ENCODE measurements around the gene CTXND1.
A peak's percentile ranks its signal among the peaks of the same experiment; 100 is the strongest.

The CTXND1 gene

DNA sequence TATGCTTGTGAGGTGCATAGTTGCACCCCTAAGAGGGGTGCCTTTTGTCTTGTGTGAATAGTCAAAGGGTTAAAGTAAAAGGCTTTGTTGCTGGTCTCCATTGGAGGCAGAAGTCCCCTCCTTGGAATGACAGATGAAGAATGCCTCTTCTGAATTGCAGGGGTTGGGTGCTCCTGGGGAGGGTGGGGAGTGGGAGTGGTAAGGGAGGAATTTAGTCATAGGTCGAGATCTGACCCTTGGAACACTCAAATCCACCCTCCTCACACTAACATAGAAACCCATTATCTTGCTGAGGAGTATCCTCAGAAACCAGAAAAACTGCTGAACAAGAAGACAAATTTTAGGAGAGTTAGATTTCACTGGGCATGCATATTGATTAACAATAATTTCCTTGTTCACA is 4.7 kb downstream of the CTXND1 start:
- H3K36me3 Mint-ChIP-seq (ENCODE audit: insufficient read depth): no peaks in the 10 kb centered on the region
- ATAC-seq (replicated peaks): no peak
- no peaks in the 10 kb centered on the region for H3K9me3 Mint-ChIP-seq
- H3K4me3 Mint-ChIP-seq: no peak overlapping the region
- no peak overlapping the region for H3K27ac Mint-ChIP-seq
- DNase-seq: no peak
- peaks cover 0 to 5% of the 10 kb centered on the region in 2 donors for H3K4me1 Mint-ChIP-seq (ENCODE audit: low read depth in 2 of 2)
- peaks cover 84 to 96% of the 10 kb centered on the region in 2 donors for H3K27me3 Mint-ChIP-seq

GRCh38 chr15:80246425-80246894 is 5.6 kb downstream of the CTXND1 start:
- no peak overlapping the region for H3K27ac Mint-ChIP-seq
- H3K4me3 Mint-ChIP-seq: no peak overlapping the region
- ATAC-seq (replicated peaks): no peak

DNA sequence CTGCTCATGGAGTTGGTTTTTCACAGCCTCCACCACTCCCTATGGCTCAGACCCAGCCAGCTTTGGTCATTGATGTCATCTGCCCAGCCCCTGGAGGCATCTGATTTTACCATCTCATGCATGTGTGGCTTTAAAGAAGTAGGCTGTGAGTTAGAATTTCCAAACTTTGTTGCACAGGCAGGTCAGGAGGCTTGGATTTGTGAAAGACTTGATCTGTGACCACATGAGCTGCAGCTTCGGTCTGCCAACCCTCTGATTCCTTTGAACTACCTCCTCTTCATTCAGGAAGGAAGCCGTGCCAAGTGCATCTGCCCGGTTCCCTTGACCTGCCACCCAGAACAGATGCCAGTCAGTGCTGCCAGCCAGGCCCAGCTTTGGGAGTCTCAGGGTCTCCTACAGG is 9.2 kb downstream of the CTXND1 start:
- peaks cover 3% of the 10 kb centered on the region for H3K36me3 Mint-ChIP-seq (ENCODE audit: insufficient read depth)
- H3K9me3 Mint-ChIP-seq: no peaks in the 10 kb centered on the region
- no peak for DNase-seq
- H3K27me3 Mint-ChIP-seq: peaks cover 76 to 94% of the 10 kb centered on the region in 2 donors
- H3K27ac Mint-ChIP-seq: no peak overlapping the region
- no peak for ATAC-seq (replicated peaks)
- peaks cover 0 to 3% of the 10 kb centered on the region in 2 donors for H3K4me1 Mint-ChIP-seq (ENCODE audit: low read depth in 2 of 2)
- no peak overlapping the region for H3K4me3 Mint-ChIP-seq

More at GRCh38 chr15:80246425-80246894, 5.6 kb downstream of the CTXND1 start:
- Mint-ChIP-seq H3K36me3 (ENCODE audit: insufficient read depth) (no peaks in the 10 kb centered on the region), H3K27me3 (peaks cover 89 to 100% of the 10 kb centered on the region in 2 donors), H3K9me3 (no peaks in the 10 kb centered on the region), H3K4me1 (ENCODE audit: low read depth in 2 of 2) (peaks cover 3 to 5% of the 10 kb centered on the region in 2 donors)
- DNase-seq: no peak

DNA sequence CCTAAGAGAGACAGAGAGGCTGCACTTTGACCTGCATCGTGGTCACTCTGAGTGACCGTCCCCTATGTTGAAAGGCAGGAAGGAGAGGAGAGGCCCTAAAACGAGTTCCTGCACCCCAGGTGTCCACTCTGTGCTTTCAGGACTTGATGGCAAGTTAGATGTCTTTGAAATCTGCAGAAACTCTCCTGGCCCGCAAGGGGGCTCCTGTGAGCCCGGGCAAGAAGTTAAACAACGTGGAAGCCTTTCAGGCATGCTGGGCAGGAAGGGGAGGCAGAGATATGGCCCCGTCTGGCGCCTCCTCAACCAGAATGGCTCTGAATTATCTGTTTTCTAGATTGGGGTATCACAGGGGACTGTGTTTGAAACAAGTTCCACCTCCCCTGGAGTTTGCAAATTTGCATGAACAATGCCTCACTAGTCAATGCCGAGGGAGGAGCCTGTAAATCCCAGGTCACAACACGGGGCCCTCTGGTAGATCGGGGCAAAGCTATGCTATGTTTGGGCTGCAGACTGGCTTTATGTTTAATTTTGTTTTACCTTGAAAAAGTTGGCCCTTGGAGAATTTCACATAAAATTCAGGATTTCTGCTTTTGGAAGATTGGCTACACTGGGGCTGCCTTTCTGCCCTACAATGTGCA is 9.8 kb downstream of the CTXND1 start:
- H3K9me3 Mint-ChIP-seq: no peaks in the 10 kb centered on the region
- ATAC-seq (replicated peaks) (no peak), DNase-seq (no peak)
- H3K27ac Mint-ChIP-seq: no peak overlapping the region
- H3K4me3 Mint-ChIP-seq: no peak overlapping the region
- peaks cover 3% of the 10 kb centered on the region for H3K36me3 Mint-ChIP-seq (ENCODE audit: insufficient read depth)
- peaks cover 73 to 89% of the 10 kb centered on the region in 2 donors for H3K27me3 Mint-ChIP-seq
- peaks cover 0 to 3% of the 10 kb centered on the region in 2 donors for H3K4me1 Mint-ChIP-seq (ENCODE audit: low read depth in 2 of 2)

DNA sequence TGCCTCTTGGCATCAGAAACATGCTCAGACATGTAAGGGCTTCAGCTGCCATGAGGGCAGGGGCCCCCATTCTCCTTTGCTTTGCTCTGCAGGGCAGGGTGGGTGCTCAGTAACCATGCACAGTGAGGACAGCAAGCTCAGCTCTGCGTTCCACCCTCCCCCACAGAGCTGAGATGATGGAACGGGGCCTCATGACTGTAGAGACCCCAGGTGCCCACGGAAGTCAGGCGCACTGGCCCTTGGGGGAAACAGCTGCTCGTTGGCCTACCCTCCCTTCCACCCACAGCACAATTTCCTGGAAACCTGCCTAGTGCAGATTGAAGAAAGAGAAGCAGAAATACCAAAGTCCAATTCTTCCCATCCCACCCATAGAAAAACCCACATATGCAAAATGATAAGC is 10.5 kb downstream of the CTXND1 start:
- Mint-ChIP-seq H3K27me3 (peaks cover 66 to 82% of the 10 kb centered on the region in 2 donors), H3K4me1 (ENCODE audit: low read depth in 2 of 2) (peaks cover 0 to 3% of the 10 kb centered on the region in 2 donors), H3K36me3 (ENCODE audit: insufficient read depth) (peaks cover 3% of the 10 kb centered on the region), H3K27ac (no peak overlapping the region), H3K4me3 (no peak overlapping the region), H3K9me3 (no peaks in the 10 kb centered on the region)
- ATAC-seq (replicated peaks): no peak
- DNase-seq: no peak

GRCh38 chr15:80240276-80240675 is 11.7 kb downstream of the CTXND1 start:
- ATAC-seq (replicated peaks): no peak
- H3K27me3 Mint-ChIP-seq: peaks cover 66 to 78% of the 10 kb centered on the region in 2 donors
- no peak overlapping the region for H3K4me3 Mint-ChIP-seq
- peaks cover 3% of the 10 kb centered on the region for H3K36me3 Mint-ChIP-seq (ENCODE audit: insufficient read depth)
- no peak for DNase-seq
- peaks cover 0 to 3% of the 10 kb centered on the region in 2 donors for H3K4me1 Mint-ChIP-seq (ENCODE audit: low read depth in 2 of 2)
- H3K27ac Mint-ChIP-seq: no peak overlapping the region
- H3K9me3 Mint-ChIP-seq: no peaks in the 10 kb centered on the region

DNA sequence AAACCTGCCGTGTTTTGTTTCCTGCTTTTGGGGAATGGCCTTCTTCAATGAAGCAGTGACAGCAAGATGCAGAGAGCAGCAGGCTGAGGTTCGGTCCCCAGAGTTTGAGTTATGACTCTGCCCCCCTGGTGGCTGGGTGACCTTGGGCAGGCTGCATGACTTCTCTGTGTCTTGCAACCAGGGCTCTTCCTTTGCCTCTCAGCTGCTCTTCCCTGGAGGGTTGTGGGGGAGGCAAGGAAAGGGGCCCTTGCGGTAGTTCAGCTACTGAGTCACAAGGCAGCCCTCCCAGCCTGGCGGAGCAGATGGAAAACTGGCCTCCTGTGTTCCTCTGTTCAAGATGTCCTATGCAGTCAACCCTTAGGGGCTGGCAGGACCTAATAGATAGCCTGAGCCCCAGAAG is 17.1 kb downstream of the CTXND1 start:
- Mint-ChIP-seq H3K36me3 (ENCODE audit: insufficient read depth) (peaks cover 3% of the 10 kb centered on the region), H3K27me3 (peaks cover 63 to 77% of the 10 kb centered on the region in 2 donors), H3K4me3 (no peak overlapping the region), H3K4me1 (ENCODE audit: low read depth in 2 of 2) (no peaks in the 10 kb centered on the region), H3K27ac (no peak overlapping the region), H3K9me3 (no peaks in the 10 kb centered on the region)
- DNase-seq (peak; percentile 14 to 39 (median 16)), ATAC-seq (replicated peaks) (no peak)

DNA sequence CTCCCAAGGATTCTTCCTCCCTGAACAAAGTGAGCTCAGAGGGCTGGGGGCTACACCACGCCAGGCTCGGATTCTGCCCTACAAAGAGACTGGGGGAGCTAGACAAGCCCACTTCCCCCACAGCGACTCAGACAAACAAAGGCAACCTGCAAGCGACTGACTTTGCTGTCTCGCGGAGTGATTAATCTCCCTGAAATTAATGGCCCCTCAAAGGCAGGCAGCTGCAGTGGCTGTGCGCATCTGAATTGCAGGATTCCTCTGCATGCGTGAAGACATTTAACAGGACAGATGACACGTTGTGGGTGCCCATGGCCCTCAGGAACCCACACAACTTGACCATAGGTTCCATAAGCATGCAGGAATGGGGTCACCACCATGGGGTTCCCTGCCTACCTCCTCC is 18.4 kb downstream of the CTXND1 start:
- DNase-seq (no peak), ATAC-seq (replicated peaks) (no peak)
- peaks cover 64 to 75% of the 10 kb centered on the region in 2 donors for H3K27me3 Mint-ChIP-seq
- no peak overlapping the region for H3K27ac Mint-ChIP-seq
- peaks cover 2% of the 10 kb centered on the region for H3K36me3 Mint-ChIP-seq (ENCODE audit: insufficient read depth)
- no peak overlapping the region for H3K4me3 Mint-ChIP-seq
- H3K9me3 Mint-ChIP-seq: no peaks in the 10 kb centered on the region
- no peaks in the 10 kb centered on the region for H3K4me1 Mint-ChIP-seq (ENCODE audit: low read depth in 2 of 2)

GRCh38 chr15:80231371-80231770 is 20.6 kb downstream of the CTXND1 start:
- Mint-ChIP-seq H3K27me3 (peaks cover 80 to 95% of the 10 kb centered on the region in 2 donors), H3K4me1 (ENCODE audit: low read depth in 2 of 2) (no peaks in the 10 kb centered on the region), H3K4me3 (no peak overlapping the region), H3K9me3 (no peaks in the 10 kb centered on the region), H3K36me3 (ENCODE audit: insufficient read depth) (no peaks in the 10 kb centered on the region), H3K27ac (no peak overlapping the region)
- ATAC-seq (replicated peaks) (no peak), DNase-seq (no peak)

GRCh38 chr15:80228959-80229610 is 22.9 kb downstream of the CTXND1 start:
- no peak overlapping the region for H3K27ac Mint-ChIP-seq
- no peaks in the 10 kb centered on the region for H3K36me3 Mint-ChIP-seq (ENCODE audit: insufficient read depth)
- no peak overlapping the region for H3K4me3 Mint-ChIP-seq
- H3K4me1 Mint-ChIP-seq (ENCODE audit: low read depth in 2 of 2): no peaks in the 10 kb centered on the region
- ATAC-seq (replicated peaks) (no peak), DNase-seq (no peak)
- no peaks in the 10 kb centered on the region for H3K9me3 Mint-ChIP-seq
- H3K27me3 Mint-ChIP-seq: peaks cover 78 to 84% of the 10 kb centered on the region in 2 donors

- H3K27me3 Mint-ChIP-seq: peaks cover 22% of the 10 kb centered on the region in 2 donors
- no peak overlapping the region for H3K27ac Mint-ChIP-seq
- no peaks in the 10 kb centered on the region for H3K9me3 Mint-ChIP-seq
- no peaks in the 10 kb centered on the region for H3K4me1 Mint-ChIP-seq (ENCODE audit: low read depth in 2 of 2)
- ATAC-seq (replicated peaks) (no peak), DNase-seq (no peak)
- no peak overlapping the region for H3K4me3 Mint-ChIP-seq
- H3K36me3 Mint-ChIP-seq (ENCODE audit: insufficient read depth): no peaks in the 10 kb centered on the region
These were observed 32.1 kb downstream of the CTXND1 start for GRCh38 chr15:80219955-80220354.

- Mint-ChIP-seq H3K27me3 (peaks cover 19 to 20% of the 10 kb centered on the region in 2 donors), H3K4me3 (no peak overlapping the region), H3K36me3 (ENCODE audit: insufficient read depth) (no peaks in the 10 kb centered on the region), H3K4me1 (ENCODE audit: low read depth in 2 of 2) (no peaks in the 10 kb centered on the region), H3K27ac (no peak overlapping the region), H3K9me3 (peaks cover 0 to 3% of the 10 kb centered on the region in 2 donors)
- ATAC-seq (replicated peaks) (no peak), DNase-seq (no peak)
These were observed 34.6 kb downstream of the CTXND1 start for GRCh38 chr15:80217327-80217900.

DNA sequence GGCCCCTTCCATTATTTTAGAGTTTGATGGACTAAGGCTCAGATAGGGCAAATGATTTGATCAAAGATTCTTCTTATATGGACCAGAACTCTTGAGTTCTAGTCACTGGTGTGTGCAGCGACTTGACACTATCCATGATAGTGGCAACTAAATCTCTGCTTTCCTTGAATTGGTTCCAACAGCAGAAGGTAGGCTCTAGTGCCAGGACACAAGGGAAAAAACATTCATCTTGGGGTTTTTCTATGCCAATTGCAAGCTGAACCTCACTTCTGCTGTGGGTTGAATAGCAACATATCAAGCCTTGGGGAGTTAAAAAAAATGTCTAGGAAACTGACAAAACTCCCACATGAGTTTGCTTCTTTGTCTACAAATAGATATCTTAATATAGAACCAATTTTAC is 35.1 kb downstream of the CTXND1 start:
- H3K9me3 Mint-ChIP-seq: peaks cover 0 to 3% of the 10 kb centered on the region in 2 donors
- ATAC-seq (replicated peaks): no peak

DNA sequence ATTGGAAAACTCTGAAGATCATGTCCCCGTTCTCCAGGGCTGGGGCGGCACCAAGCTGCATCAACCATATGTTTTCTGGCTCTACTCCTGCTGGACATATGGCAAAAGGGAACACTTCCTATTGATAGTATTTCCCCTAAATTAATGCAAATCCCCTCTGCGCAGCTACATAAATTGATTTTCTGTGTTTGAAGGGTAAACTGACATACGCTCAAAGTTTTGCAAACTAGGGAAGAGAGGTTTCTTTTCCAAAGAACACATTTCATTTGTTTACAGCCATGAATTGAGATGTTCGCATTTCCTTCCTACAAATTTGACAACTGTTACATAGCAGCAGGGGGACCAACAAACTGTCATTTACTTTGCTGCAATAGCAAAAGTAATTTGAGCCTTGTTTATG is 35.9 kb downstream of the CTXND1 start:
- ATAC-seq (replicated peaks): no peak
- no peak for DNase-seq
- H3K36me3 Mint-ChIP-seq (ENCODE audit: insufficient read depth): no peaks in the 10 kb centered on the region
- H3K4me1 Mint-ChIP-seq (ENCODE audit: low read depth in 2 of 2): no peaks in the 10 kb centered on the region
- peaks cover 0 to 3% of the 10 kb centered on the region in 2 donors for H3K9me3 Mint-ChIP-seq
- peaks cover 23 to 27% of the 10 kb centered on the region in 2 donors for H3K27me3 Mint-ChIP-seq
- H3K27ac Mint-ChIP-seq: no peak overlapping the region
- H3K4me3 Mint-ChIP-seq: no peak overlapping the region

More for the DNA sequence above, 35.1 kb downstream of the CTXND1 start:
- Mint-ChIP-seq H3K27me3 (peaks cover 20 to 23% of the 10 kb centered on the region in 2 donors), H3K4me3 (no peak overlapping the region), H3K27ac (no peak overlapping the region), H3K36me3 (ENCODE audit: insufficient read depth) (no peaks in the 10 kb centered on the region), H3K4me1 (ENCODE audit: low read depth in 2 of 2) (no peaks in the 10 kb centered on the region)
- DNase-seq: no peak
